ENCODE data around the gene HLA-DMA. TPM values are rescaled to one million over a fixed set of nuclear protein-coding genes. Genes with fewer than 3 reads are reported as not detected.

The HLA-DMA gene
- total and polyA plus RNA-seq, 9 of the 15 experiments (the other 6 are each of a cell fraction or from before 2014, with no cell fraction given), result 0.13 to 0.83 (median 0.51) TPM

- TF ChIP-seq SIRT6 (IDR thresholded peaks at IDR 0.05; ENCODE audit: low read depth, low read length) (no peak), ZNF639 (CRISPR knock-in tag; conservative IDR thresholded peaks at IDR 0.05 in 1 of 2, IDR thresholded peaks at IDR 0.05 in 1 of 2) (no peak), PPARD (CRISPR knock-in tag; IDR thresholded peaks at IDR 0.05) (no peak), YY1 (IDR thresholded peaks at IDR 0.05; ENCODE audit: borderline replicate concordance in 1 of 3, control insufficient read depth in 1 of 3, extremely low read depth in 1 of 3, insufficient read depth in 3 of 3, insufficient read length in 1 of 3, insufficient replicate concordance in 2 of 3, low read depth in 1 of 3, low read length in 2 of 3) (no peak), NONO (IDR thresholded peaks at IDR 0.05; ENCODE audit: low read depth in 2 of 2, low read length in 1 of 2) (no peak), ZBTB26 (CRISPR knock-in tag; IDR thresholded peaks at IDR 0.05) (no peak), FOXJ2 (tag; IDR thresholded peaks at IDR 0.05) (peak; percentile 20; the same call in 1 of the 2 replicates), POLR2B (IDR thresholded peaks at IDR 0.05; ENCODE audit: low read depth, partially characterized antibody) (peak; percentile 15), CREBBP (IDR thresholded peaks at IDR 0.05; ENCODE audit: low read depth, low read length) (no peak), ZNF324 (CRISPR knock-in tag; IDR thresholded peaks at IDR 0.05) (0 out of 2 replicates have a peak, but pooled peaks have one; percentile 24), ZNF57 (CRISPR knock-in tag; IDR thresholded peaks at IDR 0.05) (no peak), HNRNPL (IDR thresholded peaks at IDR 0.05; ENCODE audit: low read depth, low read length) (no peak), TAF15 (IDR thresholded peaks at IDR 0.05; ENCODE audit: low read depth, low read length) (no peak), CUX1 (CRISPR knock-in tag; IDR thresholded peaks at IDR 0.05) (0 out of 2 replicates have a peak, but pooled peaks have one; percentile 47)
Measured at GRCh38 chr6:32971242-32971580, 18.3 kb upstream of the HLA-DMA start (continued).

Measured in K562 (cell line).